GM20000 (cell line): ENCODE results near the gene PDE11A.

Source experiments
- DNase-seq: peaks from one replicate; pipeline ENCODE4 v3.0.0; 2012; ENCODE audit warnings: low spot score
- TF ChIP-seq, protein P1 (sequence below): IDR thresholded peaks from 2 replicates; pipeline ENCODE4 v1.5.1; 2012; ENCODE audit warnings: mild to moderate bottlenecking, control low read depth; ENCODE audit errors: extremely low read depth, missing control alignments

Gene PDE11A

GRCh38 chr2:177708106-177708505 is 364.5 kb downstream of the PDE11A start:
- TF ChIP-seq, protein P1, sequence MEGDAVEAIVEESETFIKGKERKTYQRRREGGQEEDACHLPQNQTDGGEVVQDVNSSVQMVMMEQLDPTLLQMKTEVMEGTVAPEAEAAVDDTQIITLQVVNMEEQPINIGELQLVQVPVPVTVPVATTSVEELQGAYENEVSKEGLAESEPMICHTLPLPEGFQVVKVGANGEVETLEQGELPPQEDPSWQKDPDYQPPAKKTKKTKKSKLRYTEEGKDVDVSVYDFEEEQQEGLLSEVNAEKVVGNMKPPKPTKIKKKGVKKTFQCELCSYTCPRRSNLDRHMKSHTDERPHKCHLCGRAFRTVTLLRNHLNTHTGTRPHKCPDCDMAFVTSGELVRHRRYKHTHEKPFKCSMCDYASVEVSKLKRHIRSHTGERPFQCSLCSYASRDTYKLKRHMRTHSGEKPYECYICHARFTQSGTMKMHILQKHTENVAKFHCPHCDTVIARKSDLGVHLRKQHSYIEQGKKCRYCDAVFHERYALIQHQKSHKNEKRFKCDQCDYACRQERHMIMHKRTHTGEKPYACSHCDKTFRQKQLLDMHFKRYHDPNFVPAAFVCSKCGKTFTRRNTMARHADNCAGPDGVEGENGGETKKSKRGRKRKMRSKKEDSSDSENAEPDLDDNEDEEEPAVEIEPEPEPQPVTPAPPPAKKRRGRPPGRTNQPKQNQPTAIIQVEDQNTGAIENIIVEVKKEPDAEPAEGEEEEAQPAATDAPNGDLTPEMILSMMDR: no peak
- DNase-seq: no peak

GRCh38 chr2:177705511-177706173 is 366.9 kb downstream of the PDE11A start:
- TF ChIP-seq, protein P1: no peak
- no peak for DNase-seq

- DNase-seq: no peak
- TF ChIP-seq, protein P1: no peak
Observed at GRCh38 chr2:177703159-177703558, 369.4 kb downstream of the PDE11A start.

DNA sequence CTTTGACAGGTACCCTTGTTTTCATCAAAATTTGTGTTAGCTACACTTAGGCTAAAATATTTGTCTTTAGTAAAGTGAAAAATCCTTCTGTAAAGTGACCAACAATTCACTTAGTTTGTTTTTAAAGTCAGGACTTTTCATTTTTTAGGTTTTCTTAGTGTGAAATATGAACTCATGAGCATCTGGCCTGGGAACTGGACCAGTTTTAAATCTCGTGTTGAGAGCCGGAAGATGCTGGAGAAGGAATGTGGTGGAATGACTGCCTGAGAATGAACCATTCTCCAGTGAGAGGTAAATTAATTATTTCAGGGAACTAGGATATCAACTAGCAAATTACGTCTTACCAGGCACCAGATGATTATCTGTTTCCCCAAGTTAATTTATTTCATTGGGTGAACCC is 374.3 kb downstream of the PDE11A start:
- DNase-seq: no peak
- TF ChIP-seq, protein P1: no peak

DNA sequence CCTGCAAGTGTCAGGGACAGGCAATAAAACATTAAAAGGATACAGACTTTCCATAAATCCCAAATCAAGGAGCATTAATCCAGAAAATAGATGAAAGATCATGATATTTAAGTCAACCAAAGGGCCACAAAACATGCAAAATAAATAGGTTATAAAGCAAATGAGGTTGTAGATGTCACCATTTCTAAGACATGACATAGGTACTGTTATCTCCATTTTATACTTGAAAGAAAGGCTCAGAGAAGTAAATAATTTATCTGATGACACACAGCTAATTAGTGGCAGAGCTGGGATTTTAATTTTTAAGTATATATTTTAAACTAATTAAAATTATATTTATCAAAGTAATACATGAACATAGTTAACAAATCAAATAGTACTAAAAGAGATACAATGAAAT is 378.2 kb downstream of the PDE11A start:
- TF ChIP-seq, protein P1: no peak
- DNase-seq: no peak

DNA sequence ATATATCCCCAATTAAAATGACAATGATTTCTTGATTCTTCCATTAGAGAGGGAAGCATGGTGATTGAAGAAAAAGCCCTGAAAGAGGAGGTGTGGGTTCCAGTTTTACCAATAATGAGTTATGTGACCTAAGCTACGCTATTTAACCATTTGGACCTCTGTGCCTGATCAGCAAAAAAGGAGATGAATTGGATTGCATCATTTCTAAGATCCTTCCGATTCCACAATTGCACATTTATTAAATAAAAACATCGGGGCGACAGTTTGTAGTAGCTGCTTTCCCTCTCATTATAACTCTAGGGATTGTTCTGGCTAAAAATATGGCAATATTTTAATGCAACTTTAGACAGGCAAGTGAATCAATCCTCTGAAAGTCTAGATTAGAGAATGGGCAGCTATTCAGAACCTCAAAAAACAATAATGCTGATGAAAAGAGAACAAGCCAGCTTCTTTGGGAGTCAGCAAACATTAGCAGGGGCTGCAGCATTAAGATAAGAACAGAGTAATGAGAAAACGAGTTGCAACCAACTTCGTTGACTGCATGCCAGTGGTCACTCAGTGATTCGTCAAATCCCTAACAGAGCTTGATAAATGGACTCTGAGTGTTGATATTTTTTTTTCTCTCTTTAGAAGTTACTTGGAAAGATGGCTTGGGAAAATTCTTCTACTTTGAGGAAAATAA is 378.8 kb downstream of the PDE11A start:
- TF ChIP-seq, protein P1: no peak
- no peak for DNase-seq

DNA sequence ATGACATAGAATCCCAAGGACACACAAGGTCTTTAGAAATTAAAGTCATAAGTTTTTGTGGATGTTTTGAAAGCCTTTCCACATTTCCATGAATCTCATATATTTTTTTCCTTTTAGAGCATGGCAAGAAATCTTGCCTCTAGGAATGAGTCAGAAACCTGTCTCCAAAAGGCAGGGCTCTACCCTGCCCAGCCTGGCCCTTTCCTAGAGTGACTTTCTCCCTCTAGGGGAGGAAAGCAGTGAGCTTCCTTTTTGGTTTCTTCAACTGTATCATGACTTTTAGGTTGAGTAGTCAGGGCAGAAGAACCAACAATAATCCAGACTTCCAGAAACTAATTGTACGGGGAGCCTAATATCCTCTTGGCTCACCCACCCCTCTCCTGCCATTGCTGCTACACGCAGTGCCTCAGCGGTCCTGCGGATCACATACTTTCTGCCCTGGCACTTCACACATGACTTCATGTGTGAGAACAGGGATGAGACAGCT is 379.8 kb downstream of the PDE11A start:
- DNase-seq: no peak
- TF ChIP-seq, protein P1: no peak
